GM12878 (cell line): Measurements from ENCODE around the gene NDUFB2.

Experiments
- EP300 ChIP-seq, 2 experiments: fragments of 150-350 bp in 1 of 2; IDR thresholded peaks; 2 replicates each; pipeline ENCODE4 v1.6.1; 2011 to 2012; ENCODE audit warnings: low read depth in 2 of 2, low read length in 2 of 2, borderline replicate concordance in 1 of 2, improper control_type of control experiment in 1 of 2, inconsistent platforms in 1 of 2; ENCODE audit not compliant: control insufficient read depth in 1 of 2
- ESRRA ChIP-seq: IDR thresholded peaks from 2 replicates; pipeline ENCODE4 v1.6.1; 2012; ENCODE audit warnings: mild to moderate bottlenecking, low read length, improper control_type of control experiment
- HDAC2 ChIP-seq: fragments of 200-600 bp; sonication (generic); IDR thresholded peaks from 2 replicates; pipeline ENCODE4 v1.6.1; 2017
- MYB ChIP-seq: fragments of 150-350 bp; IDR thresholded peaks from 2 replicates; pipeline ENCODE4 v1.6.1; 2014; ENCODE audit warnings: mild to moderate bottlenecking, low read depth, low read length, borderline replicate concordance
- NBN ChIP-seq: fragments of 450-650 bp; IDR thresholded peaks from 2 replicates; pipeline ENCODE4 v1.6.1; 2016
- SMARCA5 ChIP-seq: fragments of 450-650 bp; IDR thresholded peaks from 2 replicates; pipeline ENCODE4 v1.6.1; 2017; ENCODE audit warnings: mild to moderate bottlenecking
- SP1 ChIP-seq: IDR thresholded peaks from one replicate; pipeline ENCODE4 v1.6.1; 2011; ENCODE audit warnings: low read depth, low read length
- TF ChIP-seq, protein P1 (sequence below): IDR thresholded peaks from 2 replicates; pipeline ENCODE4 v1.6.1; 2012; ENCODE audit warnings: mild to moderate bottlenecking, low read depth, low read length
- TF ChIP-seq, protein P2 (sequence below), 3 experiments: IDR thresholded peaks in 2 of 3; conservative IDR thresholded peaks in 1 of 3; 2 replicates each; pipeline ENCODE4 v1.5.1; 2011; ENCODE audit warnings: low read depth in 3 of 3, low read length in 3 of 3, mild to moderate bottlenecking in 3 of 3, control low read depth in 2 of 3, moderate library complexity in 2 of 3, inconsistent platforms in 1 of 3, mixed read lengths in 1 of 3; ENCODE audit not compliant: control insufficient read depth in 2 of 3, insufficient read depth in 1 of 3; ENCODE audit errors: extremely low read depth in 1 of 3

- TF ChIP-seq SMARCA5 (no peak), SP1 (no peak), HDAC2 (no peak), EP300 (IDR thresholded peaks at IDR 0.05; ENCODE audit: borderline replicate concordance in 1 of 2, control insufficient read depth in 1 of 2, low read depth in 2 of 2, low read length in 2 of 2) (no peak), ESRRA (no peak), NBN (no peak), MYB (no peak)
- TF ChIP-seq, protein P1, sequence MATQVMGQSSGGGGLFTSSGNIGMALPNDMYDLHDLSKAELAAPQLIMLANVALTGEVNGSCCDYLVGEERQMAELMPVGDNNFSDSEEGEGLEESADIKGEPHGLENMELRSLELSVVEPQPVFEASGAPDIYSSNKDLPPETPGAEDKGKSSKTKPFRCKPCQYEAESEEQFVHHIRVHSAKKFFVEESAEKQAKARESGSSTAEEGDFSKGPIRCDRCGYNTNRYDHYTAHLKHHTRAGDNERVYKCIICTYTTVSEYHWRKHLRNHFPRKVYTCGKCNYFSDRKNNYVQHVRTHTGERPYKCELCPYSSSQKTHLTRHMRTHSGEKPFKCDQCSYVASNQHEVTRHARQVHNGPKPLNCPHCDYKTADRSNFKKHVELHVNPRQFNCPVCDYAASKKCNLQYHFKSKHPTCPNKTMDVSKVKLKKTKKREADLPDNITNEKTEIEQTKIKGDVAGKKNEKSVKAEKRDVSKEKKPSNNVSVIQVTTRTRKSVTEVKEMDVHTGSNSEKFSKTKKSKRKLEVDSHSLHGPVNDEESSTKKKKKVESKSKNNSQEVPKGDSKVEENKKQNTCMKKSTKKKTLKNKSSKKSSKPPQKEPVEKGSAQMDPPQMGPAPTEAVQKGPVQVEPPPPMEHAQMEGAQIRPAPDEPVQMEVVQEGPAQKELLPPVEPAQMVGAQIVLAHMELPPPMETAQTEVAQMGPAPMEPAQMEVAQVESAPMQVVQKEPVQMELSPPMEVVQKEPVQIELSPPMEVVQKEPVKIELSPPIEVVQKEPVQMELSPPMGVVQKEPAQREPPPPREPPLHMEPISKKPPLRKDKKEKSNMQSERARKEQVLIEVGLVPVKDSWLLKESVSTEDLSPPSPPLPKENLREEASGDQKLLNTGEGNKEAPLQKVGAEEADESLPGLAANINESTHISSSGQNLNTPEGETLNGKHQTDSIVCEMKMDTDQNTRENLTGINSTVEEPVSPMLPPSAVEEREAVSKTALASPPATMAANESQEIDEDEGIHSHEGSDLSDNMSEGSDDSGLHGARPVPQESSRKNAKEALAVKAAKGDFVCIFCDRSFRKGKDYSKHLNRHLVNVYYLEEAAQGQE = no peak
- TF ChIP-seq, protein P2, sequence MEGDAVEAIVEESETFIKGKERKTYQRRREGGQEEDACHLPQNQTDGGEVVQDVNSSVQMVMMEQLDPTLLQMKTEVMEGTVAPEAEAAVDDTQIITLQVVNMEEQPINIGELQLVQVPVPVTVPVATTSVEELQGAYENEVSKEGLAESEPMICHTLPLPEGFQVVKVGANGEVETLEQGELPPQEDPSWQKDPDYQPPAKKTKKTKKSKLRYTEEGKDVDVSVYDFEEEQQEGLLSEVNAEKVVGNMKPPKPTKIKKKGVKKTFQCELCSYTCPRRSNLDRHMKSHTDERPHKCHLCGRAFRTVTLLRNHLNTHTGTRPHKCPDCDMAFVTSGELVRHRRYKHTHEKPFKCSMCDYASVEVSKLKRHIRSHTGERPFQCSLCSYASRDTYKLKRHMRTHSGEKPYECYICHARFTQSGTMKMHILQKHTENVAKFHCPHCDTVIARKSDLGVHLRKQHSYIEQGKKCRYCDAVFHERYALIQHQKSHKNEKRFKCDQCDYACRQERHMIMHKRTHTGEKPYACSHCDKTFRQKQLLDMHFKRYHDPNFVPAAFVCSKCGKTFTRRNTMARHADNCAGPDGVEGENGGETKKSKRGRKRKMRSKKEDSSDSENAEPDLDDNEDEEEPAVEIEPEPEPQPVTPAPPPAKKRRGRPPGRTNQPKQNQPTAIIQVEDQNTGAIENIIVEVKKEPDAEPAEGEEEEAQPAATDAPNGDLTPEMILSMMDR (IDR thresholded peaks at IDR 0.05 in 2 of 3, conservative IDR thresholded peaks at IDR 0.05 in 1 of 3; ENCODE audit: control insufficient read depth in 2 of 3, extremely low read depth in 1 of 3, insufficient read depth in 1 of 3, low read depth in 3 of 3, low read length in 3 of 3) = no peak
These were observed 8.2 kb upstream of the NDUFB2 start for GRCh38 chr7:140688341-140688740.
